Hematopoietic multipotent progenitor cell treated with erythropoietin and hydrocortisone succinate and interleukin-3 and kit ligand, for 6 days (in vitro differentiated cells): ENCODE results near the gene POR.

Source experiments
- DNase-seq: peaks from one replicate; pipeline ENCODE4 v3.0.0-alpha.2; 2015

The POR gene

DNA sequence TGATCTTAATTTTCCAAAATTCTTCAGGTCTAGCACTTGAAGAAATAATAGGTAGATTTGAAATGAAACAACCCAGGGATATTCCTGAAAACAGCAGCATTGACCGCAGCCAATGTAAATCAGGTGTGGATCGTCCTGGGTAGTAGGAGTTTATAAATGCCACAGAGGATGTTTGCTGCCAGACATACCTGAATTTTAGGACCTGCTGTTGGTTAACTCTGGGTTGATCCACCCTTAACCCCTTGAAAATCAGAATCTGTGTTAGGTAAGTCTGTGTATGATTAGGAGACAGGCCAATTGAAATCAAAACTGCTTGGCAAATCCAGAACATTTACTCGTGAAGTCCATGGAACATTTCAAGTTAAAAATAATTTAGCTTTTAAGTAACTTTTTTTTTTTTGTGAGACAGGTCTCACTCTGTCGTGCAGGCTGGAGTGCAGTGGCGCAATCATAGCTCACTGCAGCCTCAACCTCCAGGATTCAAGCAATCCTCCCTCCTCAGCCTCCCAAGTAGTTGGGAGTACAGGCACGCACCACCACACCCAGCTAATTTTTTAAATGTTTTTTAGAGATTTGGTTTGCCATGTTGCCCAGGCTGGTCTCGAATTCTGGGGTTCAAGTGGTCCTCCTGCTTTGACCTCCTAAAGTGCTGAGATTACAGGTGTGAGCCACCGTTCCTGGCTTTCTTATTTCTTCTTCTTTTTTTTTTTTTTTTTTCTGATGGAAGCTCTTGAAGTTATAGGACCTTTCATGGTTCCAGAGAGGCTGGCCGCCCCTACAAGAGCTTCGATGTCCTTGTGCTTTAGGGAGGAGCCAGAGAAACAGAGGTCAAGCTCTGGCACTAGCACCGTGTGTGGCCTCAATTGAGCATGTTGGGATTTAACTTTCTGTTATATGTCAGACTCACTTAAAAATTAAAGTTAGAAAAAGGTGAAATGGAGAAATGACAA is 2.0 kb downstream of the POR start:
- no peak for DNase-seq

DNA sequence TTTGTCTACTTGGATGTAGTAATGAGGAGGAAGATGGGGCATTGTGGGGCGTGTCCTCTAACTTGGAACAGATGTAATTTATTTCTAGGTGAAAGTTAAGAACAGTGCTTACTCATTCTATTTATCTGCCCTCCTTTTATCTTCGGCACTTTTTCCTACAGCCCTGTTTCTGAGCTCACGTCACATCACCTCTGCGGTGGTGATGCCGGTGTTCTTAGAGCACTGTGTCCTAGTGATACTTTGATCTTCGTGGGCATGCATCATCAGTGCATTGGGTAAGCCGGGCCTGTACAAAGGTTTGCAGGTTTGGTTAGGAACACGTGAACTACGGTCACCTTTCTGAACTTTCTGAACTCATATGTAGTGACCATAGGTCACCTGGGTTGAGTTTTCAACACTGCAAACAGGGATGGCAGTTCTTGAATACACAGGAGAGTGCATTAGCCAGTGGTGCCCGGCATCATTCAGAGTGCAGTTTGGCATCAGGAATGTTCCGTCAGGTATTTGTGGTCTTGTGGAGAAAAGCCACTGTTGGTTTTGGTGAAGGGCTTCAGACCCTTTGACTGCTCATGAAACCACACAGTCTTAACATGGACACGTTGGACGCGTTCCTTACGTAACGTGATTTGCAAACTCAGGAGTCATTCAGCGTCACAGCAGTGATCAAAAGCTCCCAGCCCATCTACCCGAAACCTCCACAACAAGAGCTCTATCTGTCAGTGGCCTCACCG is 5.6 kb downstream of the POR start:
- DNase-seq: no peak

DNA sequence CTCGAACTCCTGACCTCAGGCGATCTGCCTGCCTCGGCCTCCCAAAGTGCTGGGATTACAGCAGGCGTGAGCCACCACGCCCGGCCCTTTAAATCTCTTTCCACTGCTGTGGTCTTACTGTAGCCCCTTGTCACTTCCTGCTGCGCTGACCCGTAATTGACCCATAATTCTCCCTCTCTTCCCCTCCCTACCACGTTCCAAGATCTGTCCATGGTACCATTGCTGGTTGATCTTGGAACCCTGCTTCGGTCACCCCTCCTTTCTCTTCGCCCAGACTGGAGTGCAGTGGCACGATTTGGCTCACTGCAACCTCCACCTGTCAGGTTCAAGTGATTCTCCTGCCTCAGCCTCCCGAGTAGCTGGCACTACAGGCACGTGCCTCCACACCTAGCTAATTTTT is 6.5 kb downstream of the POR start:
- DNase-seq: no peak

DNA sequence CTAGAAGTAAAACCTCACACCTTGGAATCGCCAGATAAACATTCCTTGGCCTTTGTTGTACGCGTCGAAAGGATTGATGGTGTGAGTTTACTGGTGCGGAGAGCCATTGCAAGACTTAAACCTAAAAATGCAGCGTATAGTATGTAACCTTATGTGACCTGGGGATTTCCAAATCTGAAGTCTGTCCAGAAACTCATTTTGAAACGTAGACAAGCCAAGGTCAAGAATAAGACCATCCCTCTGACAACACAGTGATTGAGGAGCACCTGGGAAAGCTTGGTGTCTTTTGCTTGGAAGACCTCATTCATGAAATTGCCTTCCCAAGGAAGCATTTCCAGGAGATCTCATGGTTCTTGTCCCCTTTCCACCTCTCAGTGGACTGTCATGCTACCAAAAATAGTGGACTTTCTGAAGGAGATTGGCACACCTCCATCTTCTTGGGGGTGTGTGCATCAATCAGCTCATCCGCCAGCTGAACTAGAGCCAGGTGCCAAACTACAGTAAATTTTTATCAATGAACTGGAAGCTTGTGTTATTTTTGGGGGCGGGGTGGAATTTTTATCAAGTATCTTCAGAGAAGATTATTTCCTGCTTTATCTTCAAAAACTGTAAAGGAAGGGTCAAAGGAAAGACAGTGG is 8.1 kb downstream of the POR start:
- DNase-seq: no peak

DNA sequence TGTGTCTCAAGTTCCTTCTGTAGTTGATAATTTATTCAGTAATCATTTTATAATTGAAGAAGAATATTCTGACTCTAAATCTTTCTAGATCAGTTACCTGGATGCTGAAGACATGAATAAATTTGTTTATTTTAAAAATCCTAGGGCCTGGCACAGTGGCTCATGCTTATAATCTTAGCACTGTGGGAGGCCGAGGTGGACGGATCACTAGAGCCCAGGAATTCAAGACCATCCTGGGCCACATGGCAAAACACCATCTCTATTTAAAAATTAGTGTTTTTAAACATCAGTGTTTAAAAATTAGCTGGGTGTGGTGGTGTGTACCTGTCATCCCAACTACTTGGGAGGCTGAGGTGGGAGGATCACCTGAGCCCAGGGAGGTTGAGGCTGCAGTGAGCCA is 9.3 kb downstream of the POR start:
- DNase-seq: no peak

DNA sequence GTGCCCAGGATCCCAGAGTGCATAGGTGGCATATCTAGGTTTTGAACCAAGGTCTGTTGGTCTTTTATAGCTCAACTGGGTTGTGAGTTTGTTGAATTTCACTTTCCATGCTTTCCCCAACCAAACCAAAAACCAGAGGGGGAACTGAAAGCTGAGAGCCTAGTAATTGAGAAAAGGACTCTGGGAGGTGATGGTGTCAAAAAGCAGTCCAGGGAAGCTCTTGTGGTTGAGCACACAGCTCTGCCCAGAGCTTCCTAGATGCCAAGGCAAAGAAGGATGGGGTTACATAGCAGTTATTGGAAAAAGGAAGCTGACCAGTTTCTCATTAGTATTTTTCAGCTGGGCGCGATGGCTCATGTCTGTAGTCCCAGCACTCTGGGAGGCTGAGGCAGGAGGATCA is 9.9 kb downstream of the POR start:
- no peak for DNase-seq

DNA sequence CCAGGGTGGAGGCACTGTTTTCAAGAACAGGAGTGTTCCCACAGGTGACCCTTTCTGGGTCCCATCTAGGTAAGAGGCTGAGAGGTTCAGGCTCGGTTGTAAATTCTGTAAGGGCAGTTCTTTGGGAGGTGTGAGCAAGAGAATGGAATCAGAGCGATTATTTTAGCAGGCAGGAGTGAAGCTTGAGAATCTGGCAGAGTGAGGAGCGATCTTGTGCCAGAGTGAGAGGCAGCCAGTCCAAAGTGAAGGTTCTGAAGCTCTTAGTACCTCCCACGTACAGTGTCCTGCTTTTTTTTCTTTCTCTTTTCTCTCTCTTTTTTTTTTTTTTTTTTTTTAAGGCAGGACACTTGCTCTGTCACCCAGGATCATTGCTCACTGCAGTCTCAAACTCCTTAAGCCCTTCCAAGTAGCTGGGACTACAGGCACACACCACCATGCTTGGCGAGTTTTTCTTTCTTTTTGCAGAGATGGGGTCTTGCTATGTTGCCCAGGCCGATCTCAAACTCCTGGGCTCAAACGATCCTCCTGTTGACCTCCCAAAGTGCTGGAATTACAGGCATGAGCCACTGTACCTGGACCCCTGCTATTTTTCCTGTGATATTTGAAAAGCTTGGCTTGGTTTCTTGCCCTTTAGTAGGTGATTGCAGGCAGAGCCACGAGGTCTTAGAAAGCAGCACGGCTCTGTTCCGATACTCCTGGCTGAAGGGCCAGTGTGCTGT is 10.9 kb downstream of the POR start:
- no peak for DNase-seq

DNA sequence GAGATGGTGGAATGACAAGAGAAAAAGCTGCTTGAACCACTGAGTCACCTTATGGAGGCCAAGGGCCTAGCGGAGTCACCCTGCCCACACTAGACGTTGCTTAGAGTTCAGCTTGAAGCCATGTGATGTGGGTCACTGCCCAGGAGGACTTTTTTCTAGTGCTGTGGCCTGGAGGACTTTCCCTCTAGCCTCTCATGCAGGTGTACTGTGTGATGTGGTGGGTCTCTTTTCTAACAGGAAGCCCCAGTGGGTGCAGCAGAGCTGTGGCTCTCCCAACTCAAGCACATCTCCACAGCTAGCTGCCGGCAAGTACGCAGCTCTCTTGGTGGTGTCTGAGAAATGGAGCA is 13.6 kb downstream of the POR start:
- no peak for DNase-seq

DNA sequence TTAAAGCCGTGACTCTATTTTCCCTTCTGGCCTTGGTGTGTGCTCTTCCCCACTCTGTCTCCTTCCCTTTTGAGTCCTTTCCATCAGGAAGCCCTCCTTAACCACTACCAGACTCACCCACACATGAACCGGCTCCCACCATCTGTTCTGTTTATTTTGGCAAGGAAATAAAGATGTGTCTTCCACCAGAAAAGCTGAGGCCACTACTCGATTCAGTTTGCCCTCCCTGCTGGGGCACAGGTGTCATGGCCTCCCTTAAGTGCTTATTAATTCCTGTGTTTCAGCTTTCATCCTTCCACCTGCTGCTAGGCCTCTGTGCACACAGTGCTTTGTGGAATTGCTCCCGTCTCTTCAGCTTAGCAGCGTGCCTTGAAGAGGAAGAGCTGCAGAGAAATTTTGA is 16.7 kb downstream of the POR start:
- DNase-seq: no peak

DNA sequence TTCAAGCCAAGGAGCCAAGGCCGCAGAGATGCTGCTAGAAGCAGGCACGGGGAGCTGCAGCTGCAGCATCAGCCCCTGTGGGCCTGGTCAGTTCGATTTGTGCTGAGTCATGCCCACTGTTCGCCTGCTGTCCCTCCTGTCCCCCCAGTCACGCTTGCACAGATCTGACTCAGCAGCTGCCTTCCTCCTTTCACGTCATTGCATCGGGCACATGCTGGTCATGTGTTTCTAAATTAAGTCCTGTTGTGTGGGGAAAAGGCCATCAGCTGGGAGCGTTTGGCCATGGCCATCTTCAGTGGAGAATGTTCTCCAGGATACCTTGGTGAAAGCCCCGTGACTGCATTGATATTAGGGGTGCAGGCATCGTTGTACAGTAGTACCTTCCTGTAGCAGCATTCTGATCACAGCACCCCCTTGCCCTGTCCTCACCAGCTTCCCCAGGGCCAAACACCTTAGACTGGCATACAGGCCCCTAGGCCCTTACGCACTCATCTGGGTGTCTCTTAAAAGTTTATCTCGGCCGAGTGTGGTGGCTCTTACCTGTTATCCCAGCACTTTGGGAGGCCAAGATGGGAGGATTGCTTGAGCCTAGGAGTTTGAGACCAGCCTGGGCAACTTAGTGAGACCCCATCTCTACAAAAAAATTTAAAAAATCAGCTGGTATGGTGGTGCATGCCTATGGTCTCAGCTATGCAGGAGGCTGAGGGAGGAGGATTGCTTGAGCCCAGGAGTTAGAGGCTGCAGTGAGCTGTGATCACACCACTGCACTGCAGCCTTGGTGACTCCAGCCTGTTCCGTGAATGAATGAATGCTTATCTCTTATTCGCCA is 23.2 kb downstream of the POR start:
- no peak for DNase-seq

DNA sequence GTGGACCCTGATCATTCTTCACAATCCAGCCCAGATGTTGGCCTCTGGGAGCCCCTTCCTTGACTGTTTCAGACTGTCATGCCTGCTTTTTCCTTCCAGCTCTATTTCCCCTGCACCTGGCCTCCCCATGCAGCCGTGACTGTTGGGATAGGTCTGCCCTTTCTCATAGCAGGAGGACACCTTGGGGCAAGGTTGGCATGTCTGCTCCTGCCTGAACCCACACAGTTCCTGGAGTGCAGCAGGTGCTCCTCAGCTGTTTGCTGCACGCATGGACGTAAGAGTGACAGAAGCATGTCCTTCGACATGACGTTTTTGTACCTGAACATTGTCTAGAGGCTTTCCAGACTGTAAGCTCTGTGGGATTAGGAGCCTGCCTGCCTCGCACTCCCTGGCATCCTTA is 24.0 kb downstream of the POR start:
- DNase-seq: no peak

DNA sequence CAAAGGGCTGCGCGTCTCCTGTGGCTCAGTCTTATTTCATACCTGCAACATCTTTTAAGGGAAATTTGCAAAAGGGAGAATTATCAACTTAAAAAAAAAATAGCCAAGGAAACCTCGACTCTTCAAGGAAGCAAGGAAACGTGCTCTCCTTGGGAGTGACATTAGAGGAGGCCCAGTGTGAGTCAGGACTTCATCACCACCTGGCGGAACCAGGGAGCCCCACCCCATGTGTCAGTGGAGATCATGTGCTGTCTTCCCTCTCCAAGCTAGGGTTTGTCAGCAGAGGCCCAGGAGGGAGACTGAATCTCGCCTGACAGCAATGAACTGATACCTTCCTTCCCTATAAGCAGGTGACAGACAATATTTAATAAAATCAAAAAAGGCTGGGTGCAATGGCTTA is 28.9 kb downstream of the POR start:
- no peak for DNase-seq

DNA sequence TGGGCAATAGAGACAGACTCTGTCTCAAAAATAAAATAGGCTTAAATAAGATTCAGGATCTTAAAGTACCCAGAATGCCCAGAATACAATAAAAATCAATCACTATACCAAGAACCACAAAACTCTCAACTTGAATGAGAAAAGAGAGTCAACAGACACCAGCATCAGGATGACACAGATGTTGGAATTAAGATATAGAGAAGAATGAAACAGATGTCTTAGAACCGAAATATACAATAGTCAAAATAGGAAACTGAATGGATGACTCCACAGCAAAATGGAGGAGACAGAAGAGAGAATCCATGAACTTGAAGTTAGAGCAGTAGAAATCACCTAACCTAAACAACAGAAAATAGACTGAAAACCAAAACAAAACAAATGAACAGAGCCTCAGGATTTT is 29.6 kb downstream of the POR start:
- DNase-seq: no peak

DNA sequence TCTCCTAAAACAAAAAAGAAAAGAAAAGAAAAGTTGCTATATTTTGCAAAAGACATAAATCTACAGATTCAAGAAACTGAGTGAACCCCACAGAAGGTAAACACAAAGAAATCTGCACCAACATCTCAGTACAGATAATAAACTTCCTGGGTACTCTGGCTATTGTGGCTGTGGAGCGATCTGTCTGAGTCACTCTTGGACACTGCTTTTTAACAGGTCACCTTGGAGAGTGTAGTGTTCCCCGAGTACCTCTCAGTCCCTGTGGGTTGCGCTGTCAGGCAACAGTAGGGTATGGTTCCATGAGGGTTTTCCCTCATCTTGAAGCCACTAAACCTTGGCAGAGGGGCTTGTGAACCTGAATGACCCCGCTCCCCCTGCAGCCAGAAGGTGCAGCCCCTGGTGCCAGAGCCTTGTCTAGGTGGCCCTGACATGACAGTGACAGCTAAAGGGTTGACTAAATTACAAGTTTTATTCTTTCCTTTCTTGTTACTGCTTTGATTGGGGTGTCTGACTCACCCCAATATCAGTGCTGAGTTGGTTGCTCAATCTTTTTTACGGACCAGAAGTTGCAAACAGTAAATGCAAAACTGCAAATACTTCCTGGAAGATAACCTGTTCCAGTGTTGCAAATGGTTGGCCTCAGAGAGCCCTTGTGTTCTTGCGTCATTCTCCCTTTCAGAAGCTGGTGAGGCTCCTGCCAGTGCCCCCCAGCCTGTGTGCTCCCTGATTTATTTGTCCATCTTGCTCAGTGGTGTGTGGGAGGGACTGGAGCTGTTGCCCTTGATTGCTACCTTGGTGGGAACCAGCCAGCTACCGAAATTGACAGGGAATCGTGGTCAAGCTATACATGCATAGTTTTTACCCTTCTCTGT is 30.6 kb downstream of the POR start:
- DNase-seq: peak; percentile 62

DNA sequence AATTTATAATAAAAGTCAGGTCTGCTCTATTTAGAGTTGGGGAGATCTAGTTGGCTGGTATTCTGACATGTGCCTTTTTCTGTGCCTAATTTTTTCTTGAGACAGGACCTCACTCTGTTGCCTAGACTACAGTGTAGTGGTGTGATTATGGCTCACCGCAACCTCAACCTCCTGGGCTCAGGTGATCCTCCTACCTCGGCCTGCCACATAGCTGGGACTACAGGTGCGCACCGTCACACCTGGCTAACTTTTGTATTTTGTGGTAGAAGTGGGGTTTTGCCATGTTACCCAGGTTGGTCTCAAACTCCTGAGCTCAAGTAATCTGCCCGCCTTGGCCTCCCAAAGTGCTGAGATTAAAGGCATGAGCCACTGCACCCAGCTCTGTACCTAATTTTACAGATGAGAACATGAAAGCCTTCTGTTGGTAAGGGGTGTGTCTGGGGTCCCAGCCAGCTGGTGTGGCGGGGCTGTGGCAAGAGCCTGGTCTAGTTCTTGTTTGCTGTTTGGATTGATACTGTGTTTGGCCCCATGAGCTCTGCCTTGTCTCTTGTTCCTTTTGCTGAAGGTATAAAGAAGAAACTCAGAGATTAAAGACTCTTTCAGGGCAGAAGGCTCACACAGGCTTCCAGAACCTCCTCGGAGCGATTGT is 31.4 kb downstream of the POR start:
- DNase-seq: no peak

DNA sequence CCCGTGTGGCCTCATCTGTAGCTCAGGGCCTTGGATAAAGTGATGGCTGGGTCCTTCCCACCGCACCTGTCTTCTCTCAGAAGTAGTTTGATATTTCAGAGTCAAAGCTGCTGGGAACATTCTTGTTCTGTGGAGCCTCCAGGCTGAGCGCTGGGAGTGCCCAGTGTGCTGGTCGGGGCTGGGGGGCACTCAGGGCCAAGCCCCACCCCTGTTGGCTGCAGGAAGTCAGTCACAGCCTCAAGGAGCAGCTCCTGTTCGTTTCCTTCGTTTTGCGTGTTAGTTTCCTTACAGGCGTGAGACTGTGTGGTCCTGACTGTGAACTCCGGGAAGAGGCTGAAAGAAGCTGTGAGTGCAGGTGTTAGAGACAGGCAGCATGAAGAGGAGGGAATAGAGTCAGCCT is 33.2 kb downstream of the POR start:
- DNase-seq: no peak

DNA sequence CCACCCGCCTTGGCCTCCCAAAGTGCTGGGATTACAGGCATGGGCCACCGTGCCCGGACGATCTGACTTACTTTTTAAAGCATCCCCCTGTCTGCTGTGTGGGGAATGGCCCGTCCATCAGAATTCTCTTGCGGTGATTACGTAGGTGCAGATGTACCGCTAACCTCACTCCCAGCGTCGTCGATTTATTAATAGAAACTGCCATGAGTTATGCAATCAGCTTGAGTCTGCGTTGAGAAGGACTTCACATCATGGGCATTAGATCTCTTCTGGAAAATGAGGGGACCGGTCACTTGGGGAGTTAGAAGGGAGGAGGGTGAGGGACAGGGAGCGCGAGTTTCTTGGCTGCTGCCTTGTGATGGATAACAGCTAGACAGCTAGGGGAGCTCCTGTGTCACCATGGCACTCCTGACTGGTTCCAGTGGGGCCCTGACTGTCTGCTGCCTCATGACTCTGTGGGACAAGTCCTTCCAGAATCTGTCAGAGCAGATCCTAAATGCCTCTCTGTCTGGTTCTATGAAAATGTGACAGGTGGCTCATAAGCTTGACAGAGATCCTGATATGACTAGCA is 35.2 kb downstream of the POR start:
- DNase-seq: no peak

DNA sequence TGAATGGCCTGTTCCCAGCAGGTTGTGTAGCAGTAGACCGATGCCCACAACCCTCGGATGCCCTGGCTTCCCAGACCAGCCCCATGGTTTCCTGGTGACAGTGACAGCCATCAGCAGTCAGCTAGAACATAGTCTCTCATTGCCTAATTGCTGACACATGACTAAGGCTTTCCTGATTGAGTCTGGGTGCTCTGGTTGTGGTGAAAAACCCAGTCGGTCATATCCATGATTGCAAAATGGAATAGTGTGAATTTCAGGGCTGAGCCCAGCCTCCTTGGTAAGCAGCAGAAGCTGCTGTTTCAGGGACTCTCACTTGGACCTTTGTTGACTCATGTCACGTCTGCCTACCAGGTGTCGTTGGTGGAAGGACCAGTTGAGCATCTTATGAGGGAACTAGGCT is 36.6 kb downstream of the POR start:
- DNase-seq: peak; percentile 60

DNA sequence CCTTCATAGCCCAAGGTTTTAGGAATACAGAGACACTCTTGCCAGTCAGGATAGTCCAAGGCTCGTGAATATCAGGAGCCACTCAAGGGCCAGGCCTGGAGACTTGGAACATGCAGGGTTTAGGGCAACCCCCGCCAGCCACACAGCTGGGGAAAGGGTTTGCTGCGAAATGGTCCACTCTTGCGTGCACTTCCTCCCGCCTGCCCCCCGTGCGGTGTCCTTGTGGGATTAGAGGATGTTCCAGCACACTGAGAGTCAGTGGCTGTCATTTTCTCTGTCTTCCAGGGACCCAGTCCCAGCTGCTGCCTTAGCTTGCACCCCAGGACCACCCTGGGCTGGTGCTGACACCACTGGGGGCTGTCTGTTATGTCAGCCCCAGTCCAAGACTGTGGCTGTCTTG is 38.5 kb downstream of the POR start:
- DNase-seq: no peak

DNA sequence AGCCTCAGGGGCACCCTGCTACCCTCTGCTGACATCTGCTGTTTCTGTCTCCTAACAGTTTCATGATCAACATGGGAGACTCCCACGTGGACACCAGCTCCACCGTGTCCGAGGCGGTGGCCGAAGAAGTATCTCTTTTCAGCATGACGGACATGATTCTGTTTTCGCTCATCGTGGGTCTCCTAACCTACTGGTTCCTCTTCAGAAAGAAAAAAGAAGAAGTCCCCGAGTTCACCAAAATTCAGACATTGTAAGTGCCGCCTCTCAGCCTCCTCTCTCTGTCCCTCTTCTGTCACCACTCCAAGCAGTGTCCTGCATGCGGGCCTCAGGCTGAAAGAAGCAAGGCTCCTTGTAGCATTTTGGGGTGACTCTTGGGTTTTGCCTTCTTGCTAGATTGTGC is 39.0 kb downstream of the POR start:
- no peak for DNase-seq
